ENCODE measurements around the gene GSK3B.

The GSK3B gene

DNA sequence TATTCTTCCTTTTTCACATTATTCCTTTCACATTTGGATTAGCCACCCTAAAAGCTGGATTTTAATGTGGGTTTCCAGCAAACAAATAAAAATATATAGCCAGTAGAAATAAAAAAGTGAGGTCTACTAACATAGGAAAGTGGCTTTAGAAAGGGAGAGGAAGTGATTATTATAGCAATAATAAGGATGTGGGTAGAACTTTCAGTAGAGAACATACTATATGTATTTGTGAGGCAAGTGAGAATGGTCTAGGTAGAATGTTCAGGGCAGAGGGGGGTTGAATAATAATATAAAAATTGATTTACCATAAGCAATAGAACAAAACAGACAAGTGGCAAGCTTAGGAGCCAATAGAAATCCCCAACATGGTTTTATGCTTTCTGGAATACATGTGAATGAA, 223.7 kb downstream of the GSK3B start:
- DNase-seq, result no peak

DNA sequence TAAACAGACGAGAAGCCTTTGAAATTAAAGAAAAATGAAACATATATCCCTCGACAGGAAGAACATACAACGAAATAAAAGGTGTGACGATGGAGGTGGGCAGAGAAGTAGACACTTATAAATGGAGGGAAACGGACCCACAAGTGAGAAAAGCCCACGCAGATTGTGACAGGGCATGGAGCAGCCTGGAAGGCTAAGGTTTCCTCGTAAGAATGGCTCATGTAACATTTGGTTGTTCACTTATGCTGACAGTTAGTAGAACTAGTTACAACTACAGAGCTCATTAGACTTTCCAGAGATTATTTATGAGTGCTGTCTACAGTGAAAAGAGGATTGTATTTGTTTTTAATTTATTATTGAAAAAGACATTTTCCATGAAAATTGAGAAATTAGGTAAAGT, 229.8 kb downstream of the GSK3B start:
- no peak for DNase-seq

DNA sequence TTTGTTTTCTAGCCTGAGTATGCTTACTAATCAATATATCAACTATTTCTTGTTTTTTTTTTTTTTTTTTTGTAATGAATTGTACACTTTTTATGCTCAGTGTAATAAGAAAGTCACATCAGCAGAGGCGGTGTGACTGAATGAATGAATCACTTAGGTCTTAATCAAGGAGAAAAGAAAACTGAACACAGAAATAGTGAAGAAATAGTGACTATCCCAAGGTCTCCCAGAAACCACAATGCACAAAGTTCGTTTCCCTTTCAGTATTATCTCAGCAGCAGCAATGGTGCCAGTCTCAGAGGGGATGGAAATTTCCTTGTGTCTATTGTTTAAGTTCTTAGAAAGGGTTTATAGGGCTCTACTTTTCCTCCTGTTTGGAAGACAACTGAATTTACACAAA, 231.6 kb downstream of the GSK3B start:
- no peak for DNase-seq

DNA sequence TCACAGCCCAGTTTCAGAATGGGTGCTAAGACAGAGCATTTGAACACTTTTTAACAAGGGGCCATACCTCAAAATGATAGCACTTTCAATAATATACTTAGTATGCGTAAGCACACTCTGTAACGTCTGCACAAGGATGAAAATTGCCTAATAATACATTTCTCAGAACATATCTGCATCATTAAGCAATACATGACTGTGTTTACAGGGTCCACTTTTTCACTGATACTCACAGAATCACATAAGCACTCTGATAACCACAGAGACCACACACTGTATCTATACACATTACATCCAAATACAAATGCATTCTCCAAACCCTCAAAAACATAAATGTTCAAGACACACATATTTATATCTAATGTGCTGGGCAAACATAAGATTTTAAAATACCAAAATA, 232.6 kb downstream of the GSK3B start:
- DNase-seq, result no peak

DNA sequence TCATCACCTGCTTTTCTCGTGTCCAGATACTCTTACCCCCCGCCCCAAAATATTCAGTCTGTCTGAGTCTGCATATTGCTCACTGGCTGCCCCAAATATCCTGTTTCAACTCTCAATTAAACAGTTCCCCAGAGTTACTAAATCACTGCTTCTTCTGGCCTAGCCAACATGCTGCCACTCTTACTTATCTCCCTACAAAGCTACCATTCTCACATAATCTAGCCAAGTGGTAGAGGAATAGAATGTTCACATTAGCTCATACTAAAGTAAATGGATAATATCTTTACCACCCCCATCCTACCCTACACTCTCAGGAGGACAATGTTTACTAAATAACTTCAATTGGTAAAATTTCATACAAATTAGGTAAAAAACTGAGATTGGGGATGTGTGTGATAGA, 234.5 kb downstream of the GSK3B start:
- DNase-seq, result no peak

DNA sequence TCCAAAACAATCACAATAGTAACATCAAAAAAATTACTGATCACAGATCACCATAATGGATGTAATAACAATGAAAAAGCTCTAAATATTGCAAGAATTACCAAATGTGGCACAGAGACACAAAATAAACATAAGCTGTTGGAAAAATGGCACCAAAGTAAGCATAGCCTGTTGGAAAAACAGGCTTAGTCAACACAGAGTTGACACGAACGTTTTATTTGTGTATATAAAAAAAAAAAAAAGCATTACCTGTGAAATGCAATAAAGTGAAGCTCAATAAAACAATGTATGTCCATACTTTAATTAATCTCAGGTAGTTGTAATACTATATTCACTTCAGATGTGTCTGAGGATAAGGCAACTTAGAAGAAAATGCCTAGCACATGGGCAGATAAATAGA, 235.3 kb downstream of the GSK3B start:
- DNase-seq, result no peak

DNA sequence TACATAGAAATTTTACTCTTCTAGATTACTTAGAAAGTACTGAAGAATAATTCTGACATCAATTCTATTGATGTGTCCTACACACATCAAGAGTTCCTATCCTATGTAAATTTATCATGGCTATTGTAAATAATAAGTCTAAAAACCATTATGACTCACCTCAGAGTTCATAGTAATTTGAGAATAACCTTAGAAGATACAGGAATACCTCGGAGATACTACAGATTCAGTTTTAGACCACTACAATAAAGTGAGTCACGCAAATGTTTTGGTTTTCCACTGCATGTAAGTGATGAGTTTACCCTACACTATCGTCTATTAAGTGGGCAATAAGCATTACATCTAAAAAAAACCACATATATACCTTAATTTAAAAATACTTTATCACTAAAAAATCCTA, 237.6 kb downstream of the GSK3B start:
- DNase-seq, result no peak

DNA sequence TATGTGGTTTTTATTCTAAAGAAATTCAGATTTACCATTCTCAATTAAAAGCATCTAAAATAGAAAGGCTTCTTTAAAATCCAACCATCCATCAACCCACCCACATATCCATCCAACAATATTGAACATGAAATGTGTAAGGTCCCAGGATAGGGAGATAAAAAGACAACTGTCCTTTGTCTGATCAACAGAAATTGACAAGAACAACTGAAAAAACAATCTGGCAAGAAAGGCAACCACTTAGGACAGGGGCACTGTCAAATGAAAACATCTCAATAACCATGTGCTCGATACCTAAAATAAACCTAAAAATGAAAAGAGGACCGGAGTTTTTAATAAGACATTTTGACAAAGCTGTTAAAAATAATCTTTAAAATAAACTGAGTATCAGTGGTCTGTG, 245.1 kb downstream of the GSK3B start:
- DNase-seq, result no peak

DNA sequence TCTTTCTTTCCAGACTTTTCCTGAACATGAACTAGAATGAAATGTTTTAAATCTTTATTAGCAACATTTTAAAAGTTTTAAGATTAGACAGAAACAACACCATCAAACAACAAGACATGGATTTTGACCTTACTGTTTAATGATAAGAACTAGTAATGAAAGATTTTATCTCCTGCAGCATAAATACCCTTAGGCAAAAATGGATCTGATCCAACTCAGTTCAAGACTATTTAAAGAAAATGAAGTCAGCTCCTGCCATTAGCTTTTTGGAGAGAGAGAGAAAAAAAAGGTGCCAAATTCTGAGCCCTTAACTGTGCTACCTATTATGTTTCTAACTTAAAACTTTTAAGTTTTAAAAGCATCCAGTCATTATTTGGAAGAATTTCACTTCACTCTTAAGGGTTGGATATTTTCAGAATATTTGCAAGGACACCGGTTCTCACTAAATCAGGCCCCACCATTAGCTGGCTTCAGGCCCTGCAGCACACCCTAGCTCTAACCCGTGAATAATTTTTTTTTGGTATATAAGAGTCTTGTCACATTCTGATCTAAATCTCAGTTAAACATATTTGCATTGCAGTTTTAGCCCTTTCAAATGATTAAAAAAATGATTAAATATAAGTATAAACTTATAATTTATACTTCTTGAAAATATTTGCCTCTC, 252.3 kb downstream of the GSK3B start:
- DNase-seq, result no peak

DNA sequence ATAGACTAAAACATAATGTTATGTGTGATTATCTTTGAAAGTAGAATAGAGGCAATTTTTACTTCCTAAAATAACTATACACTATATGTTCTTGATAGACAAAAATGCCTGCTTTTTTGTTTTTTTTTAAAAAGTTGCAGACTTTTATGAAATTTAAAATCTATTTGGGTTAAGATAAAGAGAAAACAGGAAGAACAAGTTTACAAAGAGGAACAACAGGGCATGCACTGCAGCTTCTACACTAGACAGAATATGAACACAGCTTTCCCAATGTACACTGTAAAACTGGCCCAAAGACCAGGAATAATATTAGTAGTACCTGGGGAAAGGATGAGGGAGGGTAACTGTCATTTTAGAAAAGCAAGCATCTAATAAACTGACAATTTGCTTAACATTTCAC, 258.7 kb downstream of the GSK3B start:
- DNase-seq, result peak; percentile 16 to 40

DNA sequence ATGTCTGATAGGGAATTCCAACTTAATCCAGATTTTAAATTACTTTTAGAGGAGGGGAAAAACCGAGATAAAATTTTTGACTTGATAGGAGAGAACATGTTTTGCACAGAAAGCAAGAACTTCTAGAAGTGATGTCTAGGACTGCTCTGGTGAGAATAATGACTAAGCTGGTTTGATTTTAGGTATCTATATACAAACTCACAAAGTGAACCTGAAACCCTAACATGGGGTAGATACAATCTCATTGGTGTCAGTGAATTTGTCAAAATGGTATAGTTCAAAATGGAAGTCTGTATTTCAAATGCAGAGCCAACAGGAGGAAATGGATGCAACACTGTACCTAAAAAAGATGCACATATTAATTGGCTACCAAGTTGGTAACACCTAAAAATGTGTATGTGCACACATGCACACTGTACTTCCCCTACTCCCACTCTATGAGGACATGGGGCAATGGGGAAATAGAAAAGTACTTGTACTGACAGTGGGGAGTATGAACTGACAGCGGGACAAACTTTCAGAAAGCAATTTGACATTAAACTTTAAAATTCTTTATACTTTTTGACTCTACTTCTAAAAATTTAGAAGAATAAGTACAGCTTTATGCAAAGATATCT, 259.4 kb downstream of the GSK3B start:
- DNase-seq, result peak in 1 of 2 experiments; percentile 10

DNA sequence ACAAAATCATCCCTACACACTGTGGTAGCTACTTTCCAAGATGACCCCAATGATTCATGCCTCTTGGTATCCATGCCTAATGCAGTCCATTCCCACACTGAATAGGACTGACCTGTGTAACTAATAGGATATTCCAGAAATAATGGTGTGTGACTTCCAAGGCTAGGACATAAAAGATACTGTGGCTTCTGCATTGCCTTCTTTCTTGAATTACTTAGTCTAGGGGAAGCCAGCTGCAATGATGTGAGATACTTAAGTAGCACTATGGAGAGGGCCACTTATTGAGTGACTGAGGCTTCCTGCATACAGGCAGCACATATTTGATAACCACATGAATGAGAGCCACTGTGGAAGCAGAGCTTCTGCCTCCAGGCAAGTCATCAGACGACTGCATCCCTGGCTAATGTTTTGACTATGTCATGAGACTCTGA, 262.3 kb downstream of the GSK3B start:
- DNase-seq, result no peak

DNA sequence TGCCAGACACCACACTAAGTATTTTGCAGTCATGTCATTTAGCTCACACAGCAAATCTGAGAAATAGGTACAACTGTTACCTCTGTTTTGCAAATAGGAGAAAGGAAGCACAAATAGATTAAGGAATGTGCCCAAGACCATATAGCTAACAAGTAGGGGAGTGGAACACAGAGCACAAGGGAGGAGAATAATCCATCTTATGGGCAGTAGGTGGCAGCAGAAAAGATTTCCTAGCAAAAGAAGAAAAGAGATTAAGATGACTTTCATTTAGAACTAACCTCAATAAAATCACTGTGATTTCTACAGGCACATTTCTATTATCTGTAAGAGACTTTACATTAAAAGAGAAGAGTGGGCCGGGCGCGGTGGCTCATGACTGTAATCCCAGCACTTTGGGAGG, 263.2 kb downstream of the GSK3B start:
- DNase-seq, result peak; percentile 25 to 35

DNA sequence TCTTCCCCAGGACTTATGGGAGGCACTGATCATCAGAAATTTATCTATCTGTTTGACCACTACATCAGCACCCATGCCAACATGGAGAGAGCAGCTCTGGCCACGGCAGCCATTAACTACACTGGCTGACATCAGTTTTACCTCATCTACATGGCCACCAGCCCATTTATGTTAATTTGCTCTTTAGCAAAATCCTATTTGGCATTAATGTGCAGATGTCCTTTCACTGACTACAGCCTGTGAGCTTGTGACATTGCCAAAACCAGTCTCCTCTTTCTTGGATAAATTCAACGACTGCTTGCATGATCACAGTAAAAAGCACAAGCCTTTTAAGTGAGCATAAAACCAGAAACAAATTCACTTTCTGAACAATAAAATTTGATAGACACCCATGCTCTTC, 264.8 kb downstream of the GSK3B start:
- no peak for DNase-seq

DNA sequence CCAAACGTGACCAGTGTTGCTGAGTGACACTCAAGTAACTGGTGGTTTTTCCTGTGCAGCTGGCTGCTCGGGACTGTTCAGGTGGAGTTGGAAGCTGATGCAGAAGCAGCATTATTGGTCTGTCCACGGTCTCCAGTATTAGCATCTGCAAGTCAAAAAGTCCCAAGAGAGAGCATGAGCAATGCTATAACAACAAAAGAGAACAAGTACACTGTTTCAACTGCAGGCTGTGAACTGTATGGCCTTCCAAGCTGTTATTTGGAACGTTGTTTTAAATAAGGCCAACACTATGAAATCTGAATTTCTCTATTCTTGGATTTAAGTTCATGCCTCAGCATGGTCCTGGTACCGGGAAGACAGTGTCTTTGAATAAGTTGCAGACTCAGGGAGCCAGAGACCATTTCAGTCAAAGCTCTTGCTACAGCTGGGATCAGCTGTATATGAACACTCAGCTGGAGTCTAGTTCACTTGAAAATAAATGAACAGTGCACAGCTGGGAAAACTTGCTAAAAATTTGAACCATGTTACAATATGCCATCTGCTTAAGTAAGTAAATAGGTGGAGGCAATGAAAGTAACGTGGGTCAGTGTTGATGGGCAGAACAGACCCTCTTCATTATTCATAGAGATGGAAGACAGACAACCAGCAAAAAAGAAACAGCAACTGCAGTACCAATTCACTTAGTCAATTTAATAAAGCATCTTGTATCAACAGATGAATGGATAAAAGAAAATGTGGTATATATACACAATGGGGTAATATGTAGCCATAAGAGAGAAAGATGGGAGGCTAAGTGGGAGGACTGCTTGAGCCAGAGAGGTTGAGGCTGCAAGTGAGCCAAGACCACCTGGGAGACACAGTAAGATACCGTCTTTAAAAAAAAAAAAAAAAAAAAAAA, 267.3 kb downstream of the GSK3B start:
- DNase-seq, result no peak

DNA sequence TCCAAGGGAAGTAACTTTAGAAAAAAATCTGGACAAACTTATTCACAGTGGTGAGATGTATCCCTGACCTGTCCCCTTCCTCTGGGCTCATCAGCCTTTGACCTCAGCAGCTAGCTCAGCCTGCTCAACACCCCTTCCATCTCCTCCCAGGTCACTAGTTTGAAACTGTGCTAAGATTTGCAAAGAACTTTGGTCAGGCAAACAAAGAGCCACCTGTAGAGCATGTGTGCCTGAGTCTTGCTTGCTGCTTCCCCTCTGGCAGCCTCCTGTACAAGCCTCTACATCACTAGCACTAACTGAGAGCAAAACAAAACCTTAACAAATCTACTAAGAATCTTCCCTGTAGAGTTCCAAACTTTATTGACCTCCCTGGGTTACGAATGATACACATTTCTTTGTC, 268.4 kb downstream of the GSK3B start:
- no peak for DNase-seq

DNA sequence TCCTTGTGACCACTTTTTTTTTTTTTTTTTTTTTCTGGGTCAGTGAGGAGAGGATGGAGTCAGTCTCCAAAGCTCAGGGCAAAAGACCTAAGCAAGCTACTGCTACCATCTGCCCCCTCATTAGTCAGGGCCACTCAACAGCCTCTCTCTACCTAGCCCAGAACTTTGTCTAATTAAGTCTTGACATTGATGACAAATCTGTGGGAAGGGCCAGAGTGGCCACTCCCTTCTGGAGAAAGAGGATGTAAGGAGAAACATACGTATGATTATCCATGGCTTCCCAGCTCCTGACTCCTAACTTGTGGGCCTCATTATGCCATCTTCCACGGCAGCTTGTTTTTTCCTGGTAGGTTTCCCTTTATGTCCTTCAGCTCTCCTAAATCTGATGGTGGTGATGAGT, 274.4 kb downstream of the GSK3B start:
- no peak for DNase-seq

DNA sequence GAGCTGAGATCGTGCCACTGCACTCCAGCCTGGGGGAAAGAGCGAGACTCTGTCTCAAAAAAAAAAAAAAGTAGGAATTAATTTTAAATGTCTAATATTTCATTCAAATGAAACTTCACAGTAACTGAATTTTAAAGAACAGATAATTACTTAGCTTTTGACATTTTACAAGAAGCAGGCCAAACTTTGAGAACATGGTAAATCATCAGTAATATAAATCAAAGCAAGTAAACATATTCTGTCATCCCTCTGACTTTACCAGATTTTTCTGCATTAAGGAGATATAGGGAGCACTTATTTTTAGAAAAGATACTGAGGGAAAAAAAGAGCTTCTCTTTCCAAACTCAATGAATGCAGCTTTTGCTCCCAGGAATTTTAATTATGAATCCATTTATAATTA, 275.3 kb downstream of the GSK3B start:
- DNase-seq, result no peak

DNA sequence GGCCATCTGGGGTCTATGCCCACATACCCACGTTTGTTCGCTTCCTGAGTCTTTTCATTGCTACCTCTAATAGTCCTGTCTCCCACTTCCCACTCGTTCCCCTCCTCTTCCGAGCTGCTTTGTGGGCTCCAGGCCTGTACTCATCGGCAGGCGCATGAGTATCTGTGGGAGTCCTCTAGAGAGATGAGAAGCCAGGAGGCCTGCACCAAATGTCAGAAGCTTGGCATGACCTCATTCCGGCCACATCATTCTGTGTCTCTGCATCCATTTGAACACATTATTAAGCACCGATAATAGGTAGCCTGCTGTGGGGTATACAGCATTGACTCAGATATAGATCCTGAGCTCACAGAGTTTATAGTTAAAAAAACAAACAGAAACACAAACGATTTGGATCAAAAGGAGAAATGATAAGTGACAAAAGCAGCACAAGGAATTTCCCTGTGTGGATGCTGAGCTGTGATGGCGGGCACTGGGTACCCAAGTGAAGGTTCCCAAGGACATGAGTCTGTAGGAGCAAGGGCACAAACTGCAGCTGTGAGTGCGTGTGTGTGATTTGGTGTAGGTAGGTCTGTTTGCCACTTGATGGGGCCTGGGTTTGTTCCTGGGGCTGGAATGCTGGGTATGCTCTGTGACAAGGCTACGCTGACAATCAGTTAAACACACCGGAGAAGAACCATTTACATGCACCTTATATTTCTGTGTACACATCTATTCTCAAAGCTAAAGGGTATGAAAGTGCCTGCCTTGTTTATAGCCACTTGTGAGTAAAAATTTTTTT, 276.5 kb downstream of the GSK3B start:
- DNase-seq, result no peak

DNA sequence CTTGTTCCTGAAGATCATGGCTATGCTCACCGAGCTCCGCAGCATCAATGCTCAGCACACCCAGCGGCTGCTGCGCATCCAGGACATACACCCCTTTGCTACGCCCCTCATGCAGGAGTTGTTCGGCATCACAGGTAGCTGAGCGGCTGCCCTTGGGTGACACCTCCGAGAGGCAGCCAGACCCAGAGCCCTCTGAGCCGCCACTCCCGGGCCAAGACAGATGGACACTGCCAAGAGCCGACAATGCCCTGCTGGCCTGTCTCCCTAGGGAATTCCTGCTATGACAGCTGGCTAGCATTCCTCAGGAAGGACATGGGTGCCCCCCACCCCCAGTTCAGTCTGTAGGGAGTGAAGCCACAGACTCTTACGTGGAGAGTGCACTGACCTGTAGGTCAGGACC, 277.2 kb downstream of the GSK3B start:
- DNase-seq, result no peak

DNA sequence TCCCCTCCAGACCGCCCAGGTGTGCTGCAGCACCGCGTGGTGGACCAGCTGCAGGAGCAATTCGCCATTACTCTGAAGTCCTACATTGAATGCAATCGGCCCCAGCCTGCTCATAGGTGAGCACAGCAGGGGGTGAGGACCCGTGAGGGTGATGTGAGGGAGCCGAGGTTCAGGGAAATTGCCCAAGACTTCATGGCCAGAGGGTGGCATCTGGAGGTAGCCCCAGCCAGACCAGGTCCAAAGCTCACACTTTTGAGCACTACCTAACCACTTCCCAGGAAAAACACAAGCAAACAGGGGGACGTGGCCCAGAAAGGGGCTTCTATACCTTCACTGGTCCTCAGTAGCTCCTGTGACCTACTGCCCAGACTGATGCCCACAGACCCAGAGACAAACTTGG, 278.5 kb downstream of the GSK3B start:
- no peak for DNase-seq

DNA sequence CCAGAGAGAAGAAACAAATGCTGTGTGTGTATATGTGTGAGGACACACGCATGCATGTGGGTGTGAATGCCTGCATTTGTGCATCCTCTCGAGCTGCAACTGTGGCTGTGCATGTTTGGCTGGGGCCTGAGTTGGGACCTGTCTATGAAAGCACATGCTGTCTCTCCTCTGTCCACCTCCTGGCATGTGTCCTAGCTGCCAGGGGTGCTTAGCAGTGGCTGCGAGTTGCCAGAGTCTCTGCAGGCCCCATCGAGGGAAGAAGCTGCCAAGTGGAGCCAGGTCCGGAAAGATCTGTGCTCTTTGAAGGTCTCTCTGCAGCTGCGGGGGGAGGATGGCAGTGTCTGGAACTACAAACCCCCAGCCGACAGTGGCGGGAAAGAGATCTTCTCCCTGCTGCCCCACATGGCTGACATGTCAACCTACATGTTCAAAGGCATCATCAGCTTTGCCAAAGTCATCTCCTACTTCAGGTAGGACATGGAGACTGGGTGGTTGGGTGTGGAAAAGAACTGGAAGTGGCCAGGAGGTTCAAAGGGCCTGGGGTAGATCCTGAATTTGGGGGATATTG, 281.7 kb downstream of the GSK3B start:
- DNase-seq, result no peak

DNA sequence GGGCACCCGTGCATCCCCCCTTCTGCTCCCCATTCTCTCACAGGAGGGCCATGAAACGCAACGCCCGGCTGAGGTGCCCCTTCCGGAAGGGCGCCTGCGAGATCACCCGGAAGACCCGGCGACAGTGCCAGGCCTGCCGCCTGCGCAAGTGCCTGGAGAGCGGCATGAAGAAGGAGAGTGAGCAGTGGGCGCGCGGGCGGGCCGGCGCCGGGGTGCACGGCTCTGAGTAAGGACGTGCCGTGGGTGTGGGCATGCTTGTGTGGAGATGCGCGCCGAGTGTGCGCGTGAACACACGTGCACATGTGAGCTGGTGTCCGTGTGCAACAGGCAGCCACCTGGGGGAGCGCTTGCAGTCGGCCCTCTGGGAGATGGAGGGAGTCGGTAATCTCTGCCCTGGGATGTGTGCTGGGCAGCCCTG, 284.2 kb downstream of the GSK3B start:
- no peak for DNase-seq

Data from AML-193 (cell line).